ENCODE data around the gene DNAJC3. TPM values are rescaled to one million over a fixed set of nuclear protein-coding genes. Genes with fewer than 3 reads are reported as not detected.

The DNAJC3 gene
- total and polyA plus RNA-seq, 2 of the 13 experiments (the other 11 are each of a cell fraction or from before 2014, with no cell fraction given), result 10.4 to 48.2 TPM

DNA sequence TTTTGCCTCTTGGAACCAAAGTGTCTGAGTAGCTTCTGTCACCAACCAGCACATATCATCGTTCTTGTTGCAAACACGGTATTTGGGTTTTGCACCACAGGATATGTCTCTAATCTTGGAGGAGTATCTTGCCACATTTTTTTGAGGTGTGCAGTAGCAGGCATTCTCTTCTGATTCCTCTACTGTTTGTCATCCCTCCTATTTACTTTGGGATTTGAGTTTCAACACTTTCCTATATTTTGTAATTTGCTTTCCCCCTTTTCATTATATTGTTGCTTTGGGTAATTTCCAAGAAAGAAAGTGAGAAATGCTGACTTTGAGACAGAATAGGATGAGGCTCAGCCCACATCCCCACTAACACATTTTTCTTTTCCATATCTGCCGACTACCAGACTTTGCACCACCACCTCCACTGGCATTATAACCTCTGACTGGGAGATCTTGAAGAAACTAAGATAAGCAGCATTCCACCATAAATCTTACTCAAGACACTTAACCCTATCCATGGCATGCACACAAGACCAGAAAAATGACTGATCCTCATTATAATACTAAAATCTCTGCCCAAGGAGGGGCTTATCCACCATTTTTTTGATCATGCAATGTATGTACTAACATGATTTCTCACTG, 20.4 kb upstream of the DNAJC3 start:
- Histone ChIP-seq H3K4me3 (replicated peaks in 1 of 3; ENCODE audit: insufficient read depth in 1 of 3, low read depth in 2 of 3, low read length in 3 of 3) (no peak overlapping the region), H3K36me3 (replicated peaks in 1 of 2; ENCODE audit: control insufficient read depth in 1 of 2, insufficient read depth in 2 of 2, low read length in 2 of 2) (no peaks in the 10 kb centered on the region), H3K9me3 (ENCODE audit: low read length) (no peaks in the 10 kb centered on the region), H3K27me3 (ENCODE audit: control insufficient read depth in 1 of 2, insufficient read depth in 2 of 2, low read length in 2 of 2) (peaks cover 0 to 9% of the 10 kb centered on the region in 2 experiments; a peak in 2 of 5 replicates), H2AFZ (ENCODE audit: low read length) (no peak overlapping the region), H4K20me1 (ENCODE audit: insufficient read depth, low read length) (no peaks in the 10 kb centered on the region), H3K9ac (ENCODE audit: insufficient read depth, low read depth, low read length) (no peak overlapping the region), H3K27ac (ENCODE audit: extremely low read length, insufficient read depth, low read length) (no peak overlapping the region), H3K79me2 (ENCODE audit: insufficient read depth, low read length) (no peaks in the 10 kb centered on the region), H3K4me2 (ENCODE audit: low read depth, low read length) (no peak overlapping the region), H3K4me1 (ENCODE audit: insufficient read depth, low read length) (no peaks in the 10 kb centered on the region)
- FAIRE-seq (no peak), DNase-seq (ENCODE audit: low spot score) (no peak), ATAC-seq (no peak)
- WGBS (ENCODE audit: low lambda C conversion rate), result 23% methylated on average over 3 of the region's 3 CpGs
- CTCF ChIA-PET (ENCODE audit: low intra/inter-chr PET ratio, low total read pairs), result no interaction called here
- TF ChIP-seq ZNF326 (CRISPR knock-in tag; IDR thresholded peaks at IDR 0.05; ENCODE audit: borderline replicate concordance) (no peak), SATB2 (CRISPR knock-in tag; IDR thresholded peaks at IDR 0.05) (no peak), MED1 (CRISPR knock-in tag; IDR thresholded peaks at IDR 0.05) (no peak)
- intact Hi-C loops (cut with micrococcal nuclease; ENCODE audit: unreplicated experiment) (no loop called here), in situ Hi-C loops (cut with HindIII; ENCODE audit: extremely low pct_ligation_motif_present, low pct_unique_long_range_greater_than_20kb) (no loop called here)
- POLR2A ChIA-PET, result no interaction called here
- no TSS peak for BruUV-seq (replicated peaks)

DNA sequence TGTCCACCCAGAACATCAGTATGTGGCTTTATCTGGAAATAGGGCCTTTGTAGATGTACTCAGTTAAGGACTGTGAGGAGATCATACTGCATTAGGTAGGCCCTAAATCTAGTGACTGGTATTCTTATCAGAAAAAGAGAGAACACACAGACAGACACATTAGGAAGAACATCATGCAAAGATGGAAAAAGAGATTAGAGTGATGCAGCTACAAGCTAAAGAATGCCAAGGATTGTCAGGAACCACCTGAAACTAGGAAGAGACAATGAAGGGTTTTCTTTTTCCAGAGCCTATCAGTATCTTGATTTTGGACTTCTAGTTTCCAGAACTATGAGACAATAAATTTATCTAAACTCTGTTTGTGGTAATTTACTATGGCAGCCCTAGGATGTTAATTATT, 17.4 kb upstream of the DNAJC3 start:
- Histone ChIP-seq H3K9me3 (ENCODE audit: low read length) (no peaks in the 10 kb centered on the region), H3K4me1 (ENCODE audit: insufficient read depth, low read length) (no peaks in the 10 kb centered on the region), H3K4me2 (ENCODE audit: low read depth, low read length) (no peak overlapping the region), H4K20me1 (ENCODE audit: insufficient read depth, low read length) (no peaks in the 10 kb centered on the region), H3K9ac (ENCODE audit: insufficient read depth, low read depth, low read length) (no peak overlapping the region), H3K36me3 (replicated peaks in 1 of 2; ENCODE audit: control insufficient read depth in 1 of 2, insufficient read depth in 2 of 2, low read length in 2 of 2) (no peaks in the 10 kb centered on the region), H3K79me2 (ENCODE audit: insufficient read depth, low read length) (no peaks in the 10 kb centered on the region), H3K4me3 (replicated peaks in 1 of 3; ENCODE audit: insufficient read depth in 1 of 3, low read depth in 2 of 3, low read length in 3 of 3) (no peak overlapping the region), H3K27me3 (ENCODE audit: control insufficient read depth in 1 of 2, insufficient read depth in 2 of 2, low read length in 2 of 2) (no peaks in the 10 kb centered on the region; a peak in 1 of 5 replicates), H2AFZ (ENCODE audit: low read length) (no peak overlapping the region), H3K27ac (ENCODE audit: extremely low read length, insufficient read depth, low read length) (no peak overlapping the region)
- intact Hi-C loops (cut with micrococcal nuclease; ENCODE audit: unreplicated experiment), result no loop called here
- ATAC-seq (no peak), DNase-seq (ENCODE audit: low spot score) (no peak), FAIRE-seq (no peak)
- no TSS peak for BruUV-seq (replicated peaks)
- ChIA-PET CTCF (ENCODE audit: low intra/inter-chr PET ratio, low total read pairs) (no interaction called here), POLR2A (no interaction called here)
- in situ Hi-C loops (cut with HindIII; ENCODE audit: extremely low pct_ligation_motif_present, low pct_unique_long_range_greater_than_20kb), result no loop called here
- TF ChIP-seq, protein P1, sequence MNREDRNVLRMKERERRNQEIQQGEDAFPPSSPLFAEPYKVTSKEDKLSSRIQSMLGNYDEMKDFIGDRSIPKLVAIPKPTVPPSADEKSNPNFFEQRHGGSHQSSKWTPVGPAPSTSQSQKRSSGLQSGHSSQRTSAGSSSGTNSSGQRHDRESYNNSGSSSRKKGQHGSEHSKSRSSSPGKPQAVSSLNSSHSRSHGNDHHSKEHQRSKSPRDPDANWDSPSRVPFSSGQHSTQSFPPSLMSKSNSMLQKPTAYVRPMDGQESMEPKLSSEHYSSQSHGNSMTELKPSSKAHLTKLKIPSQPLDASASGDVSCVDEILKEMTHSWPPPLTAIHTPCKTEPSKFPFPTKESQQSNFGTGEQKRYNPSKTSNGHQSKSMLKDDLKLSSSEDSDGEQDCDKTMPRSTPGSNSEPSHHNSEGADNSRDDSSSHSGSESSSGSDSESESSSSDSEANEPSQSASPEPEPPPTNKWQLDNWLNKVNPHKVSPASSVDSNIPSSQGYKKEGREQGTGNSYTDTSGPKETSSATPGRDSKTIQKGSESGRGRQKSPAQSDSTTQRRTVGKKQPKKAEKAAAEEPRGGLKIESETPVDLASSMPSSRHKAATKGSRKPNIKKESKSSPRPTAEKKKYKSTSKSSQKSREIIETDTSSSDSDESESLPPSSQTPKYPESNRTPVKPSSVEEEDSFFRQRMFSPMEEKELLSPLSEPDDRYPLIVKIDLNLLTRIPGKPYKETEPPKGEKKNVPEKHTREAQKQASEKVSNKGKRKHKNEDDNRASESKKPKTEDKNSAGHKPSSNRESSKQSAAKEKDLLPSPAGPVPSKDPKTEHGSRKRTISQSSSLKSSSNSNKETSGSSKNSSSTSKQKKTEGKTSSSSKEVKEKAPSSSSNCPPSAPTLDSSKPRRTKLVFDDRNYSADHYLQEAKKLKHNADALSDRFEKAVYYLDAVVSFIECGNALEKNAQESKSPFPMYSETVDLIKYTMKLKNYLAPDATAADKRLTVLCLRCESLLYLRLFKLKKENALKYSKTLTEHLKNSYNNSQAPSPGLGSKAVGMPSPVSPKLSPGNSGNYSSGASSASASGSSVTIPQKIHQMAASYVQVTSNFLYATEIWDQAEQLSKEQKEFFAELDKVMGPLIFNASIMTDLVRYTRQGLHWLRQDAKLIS (CRISPR knock-in tag; IDR thresholded peaks at IDR 0.05), result no peak
- TF ChIP-seq EED (CRISPR knock-in tag; IDR thresholded peaks at IDR 0.05), result no peak
- no peak for TF ChIP-seq HOXA3 (CRISPR knock-in tag; IDR thresholded peaks at IDR 0.05)
- TF ChIP-seq DPF2 (CRISPR knock-in tag; IDR thresholded peaks at IDR 0.05; ENCODE audit: borderline replicate concordance, low read depth), result no peak
- TF ChIP-seq, protein P2, sequence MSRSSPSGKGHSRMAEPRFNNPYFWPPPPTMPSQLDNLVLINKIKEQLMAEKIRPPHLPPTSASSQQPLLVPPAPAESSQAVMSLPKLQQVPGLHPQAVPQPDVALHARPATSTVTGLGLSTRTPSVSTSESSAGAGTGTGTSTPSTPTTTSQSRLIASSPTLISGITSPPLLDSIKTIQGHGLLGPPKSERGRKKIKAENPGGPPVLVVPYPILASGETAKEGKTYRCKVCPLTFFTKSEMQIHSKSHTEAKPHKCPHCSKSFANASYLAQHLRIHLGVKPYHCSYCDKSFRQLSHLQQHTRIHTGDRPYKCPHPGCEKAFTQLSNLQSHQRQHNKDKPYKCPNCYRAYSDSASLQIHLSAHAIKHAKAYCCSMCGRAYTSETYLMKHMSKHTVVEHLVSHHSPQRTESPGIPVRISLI (CRISPR knock-in tag; IDR thresholded peaks at IDR 0.05; ENCODE audit: borderline replicate concordance), result no peak
- no peak for TF ChIP-seq ZNF878 (CRISPR knock-in tag; IDR thresholded peaks at IDR 0.05)
- TF ChIP-seq, protein P3, sequence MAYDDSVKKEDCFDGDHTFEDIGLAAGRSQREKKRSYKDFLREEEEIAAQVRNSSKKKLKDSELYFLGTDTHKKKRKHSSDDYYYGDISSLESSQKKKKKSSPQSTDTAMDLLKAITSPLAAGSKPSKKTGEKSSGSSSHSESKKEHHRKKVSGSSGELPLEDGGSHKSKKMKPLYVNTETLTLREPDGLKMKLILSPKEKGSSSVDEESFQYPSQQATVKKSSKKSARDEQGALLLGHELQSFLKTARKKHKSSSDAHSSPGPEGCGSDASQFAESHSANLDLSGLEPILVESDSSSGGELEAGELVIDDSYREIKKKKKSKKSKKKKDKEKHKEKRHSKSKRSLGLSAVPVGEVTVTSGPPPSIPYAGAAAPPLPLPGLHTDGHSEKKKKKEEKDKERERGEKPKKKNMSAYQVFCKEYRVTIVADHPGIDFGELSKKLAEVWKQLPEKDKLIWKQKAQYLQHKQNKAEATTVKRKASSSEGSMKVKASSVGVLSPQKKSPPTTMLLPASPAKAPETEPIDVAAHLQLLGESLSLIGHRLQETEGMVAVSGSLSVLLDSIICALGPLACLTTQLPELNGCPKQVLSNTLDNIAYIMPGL (CRISPR knock-in tag; IDR thresholded peaks at IDR 0.05; ENCODE audit: borderline replicate concordance in 1 of 2, low read depth in 1 of 2), result no peak
- TF ChIP-seq FOXC1 (CRISPR knock-in tag; IDR thresholded peaks at IDR 0.05; ENCODE audit: borderline replicate concordance), result no peak
- TF ChIP-seq ZNF563 (CRISPR knock-in tag; IDR thresholded peaks at IDR 0.05), result no peak
